Astrocyte of the cerebellum (primary cell): ENCODE results near the gene AKIP1.
"Not testable (repeated sequence)": the region's sequence is repeated elsewhere in the genome, so short reads cannot be mapped to it uniquely, and the experiment has no call there.

ENCODE experiments used
- DNase-seq: peaks from one replicate; pipeline ENCODE4 v3.0.0-alpha.2; 2011; ENCODE audit warnings: low read depth
- H3K4me3 ChIP-seq: 2 replicates; pipeline ENCODE4 v1.5.1; 2011; ENCODE audit warnings: mild to moderate bottlenecking, low read depth, low read length, moderate library complexity
- CTCF ChIP-seq: IDR thresholded peaks from 2 replicates; pipeline ENCODE4 v1.5.1; 2012; ENCODE audit warnings: low read length, low read depth, moderate library complexity, mild to moderate bottlenecking; ENCODE audit errors: missing control alignments
- in situ Hi-C: cut with HindIII; loops from 2 replicates; pipeline ENCODE4 v1.10.0; 2017; ENCODE audit warnings: low sequenced_read_pairs

The AKIP1 gene

DNA sequence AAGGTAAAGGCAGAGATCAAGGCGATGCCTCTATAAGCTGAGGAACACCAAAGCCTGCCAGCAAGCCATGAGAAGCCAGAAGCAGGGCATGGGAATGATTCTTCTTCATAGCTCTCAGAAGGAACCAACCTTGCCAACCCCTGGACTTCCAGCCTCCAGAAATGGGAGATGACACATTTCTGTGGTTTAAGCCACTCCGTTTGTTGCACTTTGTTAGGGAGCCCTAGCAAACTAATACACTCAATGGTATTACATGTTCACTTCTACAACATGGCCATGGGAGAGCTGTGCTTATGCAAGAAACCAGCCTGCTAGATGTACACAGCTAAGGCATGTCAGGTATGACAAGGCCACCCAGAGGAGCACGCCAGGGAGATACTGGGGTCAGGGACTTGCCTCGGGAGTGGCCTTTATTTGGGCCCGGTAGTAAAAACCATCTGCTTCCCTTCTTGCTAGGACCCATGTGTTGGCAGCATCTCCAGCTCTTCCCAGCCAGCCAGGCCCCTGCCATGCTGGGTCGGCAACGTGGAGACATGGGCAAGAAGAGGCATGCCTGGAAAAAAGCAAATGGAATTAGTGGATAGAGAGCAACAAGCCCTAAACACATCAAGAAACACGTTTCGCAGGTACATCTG is 18.1 kb downstream of the AKIP1 start:
- H3K4me3 ChIP-seq, result no peak overlapping the region
- in situ Hi-C loops, result no loop called here
- no peak for TF ChIP-seq CTCF
- DNase-seq, result no peak

DNA sequence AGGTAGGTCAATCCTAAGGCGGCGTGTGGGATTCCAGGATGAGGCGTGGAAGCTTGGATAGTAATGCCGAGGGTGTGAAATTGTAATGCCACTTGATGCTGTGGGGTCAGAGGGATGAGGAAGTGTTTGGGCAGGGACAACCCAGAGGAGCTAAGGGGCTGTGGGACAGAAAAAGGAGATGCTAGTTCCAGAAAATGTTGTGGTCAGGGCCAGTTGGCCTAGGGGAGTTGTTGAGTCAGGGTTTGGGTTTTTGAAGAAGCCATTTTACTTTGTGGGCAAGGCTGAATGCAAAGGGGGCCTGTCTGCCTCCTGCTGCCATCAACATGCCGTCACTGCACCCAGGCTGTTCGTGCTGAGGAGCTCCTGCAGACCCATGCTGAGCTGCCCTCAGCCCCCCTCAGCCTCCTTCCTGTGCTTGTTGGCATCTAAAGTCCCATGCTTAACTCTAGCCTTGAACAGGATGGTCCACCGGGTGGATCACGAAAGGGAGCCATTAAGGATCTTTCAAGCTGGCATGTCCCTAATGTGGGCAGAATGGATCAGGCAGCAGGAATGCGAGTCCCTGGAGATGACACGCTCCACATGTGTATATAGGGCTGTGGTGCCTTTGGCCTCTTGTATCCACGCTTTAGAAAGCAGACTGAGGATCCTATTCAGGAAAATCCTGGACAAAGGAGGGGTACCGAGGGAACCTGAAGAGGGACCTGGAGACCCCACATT is 19.6 kb downstream of the AKIP1 start:
- no peak for TF ChIP-seq CTCF
- H3K4me3 ChIP-seq, result no peak overlapping the region
- no peak for DNase-seq
- in situ Hi-C loops, result no loop called here

DNA sequence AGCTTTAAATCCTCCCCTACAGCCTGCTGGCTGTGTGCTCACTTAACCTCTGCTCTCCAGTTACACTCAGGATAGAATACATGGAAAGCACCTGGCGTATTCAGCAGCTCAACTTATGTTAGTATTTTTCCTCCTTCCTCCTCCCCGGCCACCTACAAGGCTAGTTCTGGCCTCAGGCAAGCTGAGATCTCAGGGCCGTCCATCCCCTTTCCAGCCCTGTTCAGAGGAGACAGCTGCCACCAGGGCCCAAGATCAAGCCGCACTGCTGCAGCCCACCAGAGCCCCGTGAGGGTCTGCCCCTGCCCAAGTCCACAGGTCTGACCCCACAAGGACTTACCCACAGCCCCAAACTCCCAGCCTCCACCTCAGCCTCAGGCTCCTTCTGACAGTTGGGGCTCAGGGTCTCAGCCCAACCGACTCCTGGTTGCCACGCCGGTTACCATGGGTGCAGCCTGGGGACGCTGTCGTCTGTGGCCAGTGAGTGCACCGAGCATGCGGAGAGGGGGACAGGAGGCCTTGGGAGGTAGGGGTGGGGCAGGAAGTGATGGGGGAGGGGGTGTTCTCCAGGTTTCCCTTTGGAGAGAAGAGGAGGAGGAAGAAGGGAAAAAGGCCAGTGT is 21.7 kb downstream of the AKIP1 start, which contains the start of gene C11orf16:
Gene C11orf16, minus strand, starts transcription at position 384 of the 617 bp plus-strand sequence. CDS start 639 bp downstream, outside the sequence.
- in situ Hi-C loops, result no loop called here
- no peak within 1 kb of the TSS for H3K4me3 ChIP-seq
- no peak for DNase-seq
- no peak for TF ChIP-seq CTCF

DNA sequence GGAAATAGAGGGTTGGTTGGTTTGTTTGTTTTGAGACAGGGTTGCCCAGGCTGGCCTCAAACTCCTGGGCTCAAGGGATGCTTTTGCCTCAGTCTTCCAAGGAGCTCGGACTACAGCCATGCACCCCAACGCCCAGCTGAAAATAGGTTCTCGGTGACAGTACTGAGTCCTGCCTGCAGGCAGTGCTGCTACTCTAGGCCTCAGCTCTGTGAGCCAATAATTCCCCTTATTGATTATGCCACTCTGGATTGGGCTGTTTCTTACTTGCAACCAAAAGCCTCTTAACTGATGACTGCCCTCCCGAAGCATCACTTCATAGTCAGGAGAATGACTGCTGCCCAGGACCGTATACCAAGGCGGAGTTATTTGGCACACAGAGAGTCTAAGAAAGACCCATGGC is 22.9 kb downstream of the AKIP1 start:
- no peak for TF ChIP-seq CTCF
- H3K4me3 ChIP-seq, result no peak overlapping the region
- no peak for DNase-seq
- in situ Hi-C loops, result no loop called here

- no peak overlapping the region for H3K4me3 ChIP-seq
- in situ Hi-C loops, result no loop called here
- TF ChIP-seq CTCF, result no peak
- no peak for DNase-seq
These were observed 23.9 kb downstream of the AKIP1 start for GRCh38 chr11:8934742-8935488.

GRCh38 chr11:8935789-8936188 is 24.8 kb downstream of the AKIP1 start:
- in situ Hi-C loops, H3K4me3 ChIP-seq, DNase-seq: not testable (repeated sequence)
